NB4 (cell line): ENCODE data around the gene BPTF.
A peak's percentile ranks its signal among the peaks of the same experiment; 100 is the strongest.
"Not testable (repeated sequence)": the region's sequence is repeated elsewhere in the genome, so short reads cannot be mapped to it uniquely, and the experiment has no call there.

Experiments
- DNase-seq: peaks from one replicate; pipeline ENCODE4 v3.0.0; 2010; ENCODE audit warnings: low read depth
- H3K4me3 ChIP-seq: one replicate; pipeline ENCODE4 v1.5.1; 2011; ENCODE audit warnings: mild to moderate bottlenecking, low read depth, low read length, moderate library complexity
- MYC ChIP-seq: IDR thresholded peaks from 2 replicates; pipeline ENCODE4 v1.6.1; 2011; ENCODE audit warnings: low read depth, low read length
- POLR2A ChIP-seq: IDR thresholded peaks from 2 replicates; pipeline ENCODE4 v1.6.1; 2011; ENCODE audit warnings: mild to moderate bottlenecking; ENCODE audit not compliant: insufficient read length; ENCODE audit errors: extremely low read depth
- TF ChIP-seq, protein P1 (sequence below): IDR thresholded peaks from 2 replicates; pipeline ENCODE4 v1.6.1; 2011; ENCODE audit warnings: low read depth, low read length
- TF ChIP-seq, protein P2 (sequence below): IDR thresholded peaks from one replicate; pipeline ENCODE4 v1.5.1; 2012; ENCODE audit warnings: low read depth, low read length

BPTF gene

DNA sequence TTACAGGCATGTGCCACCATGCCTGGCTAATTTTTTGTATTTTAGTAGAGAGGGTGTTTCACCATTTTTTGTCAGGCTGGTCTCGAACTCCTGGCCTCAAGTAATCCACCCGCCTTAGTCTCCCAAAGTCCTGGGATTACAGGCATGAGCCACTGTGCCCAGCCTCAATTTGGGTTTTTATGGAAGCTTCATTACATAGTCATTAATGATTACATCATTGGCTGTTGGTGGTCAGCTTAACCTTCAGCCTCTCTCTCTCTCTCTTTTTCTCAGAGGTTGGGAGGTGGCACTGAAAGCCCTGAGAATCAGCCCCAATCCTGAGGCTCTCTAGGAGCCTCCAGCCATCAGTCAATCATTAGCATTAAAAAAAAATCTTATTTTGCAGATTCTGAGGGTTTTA lies 125.6 kb downstream of the BPTF start:
- DNase-seq, result no peak
- TF ChIP-seq POLR2A (no peak), MYC (no peak)
- TF ChIP-seq, protein P1, sequence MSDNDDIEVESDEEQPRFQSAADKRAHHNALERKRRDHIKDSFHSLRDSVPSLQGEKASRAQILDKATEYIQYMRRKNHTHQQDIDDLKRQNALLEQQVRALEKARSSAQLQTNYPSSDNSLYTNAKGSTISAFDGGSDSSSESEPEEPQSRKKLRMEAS, result no peak
- TF ChIP-seq, protein P2, sequence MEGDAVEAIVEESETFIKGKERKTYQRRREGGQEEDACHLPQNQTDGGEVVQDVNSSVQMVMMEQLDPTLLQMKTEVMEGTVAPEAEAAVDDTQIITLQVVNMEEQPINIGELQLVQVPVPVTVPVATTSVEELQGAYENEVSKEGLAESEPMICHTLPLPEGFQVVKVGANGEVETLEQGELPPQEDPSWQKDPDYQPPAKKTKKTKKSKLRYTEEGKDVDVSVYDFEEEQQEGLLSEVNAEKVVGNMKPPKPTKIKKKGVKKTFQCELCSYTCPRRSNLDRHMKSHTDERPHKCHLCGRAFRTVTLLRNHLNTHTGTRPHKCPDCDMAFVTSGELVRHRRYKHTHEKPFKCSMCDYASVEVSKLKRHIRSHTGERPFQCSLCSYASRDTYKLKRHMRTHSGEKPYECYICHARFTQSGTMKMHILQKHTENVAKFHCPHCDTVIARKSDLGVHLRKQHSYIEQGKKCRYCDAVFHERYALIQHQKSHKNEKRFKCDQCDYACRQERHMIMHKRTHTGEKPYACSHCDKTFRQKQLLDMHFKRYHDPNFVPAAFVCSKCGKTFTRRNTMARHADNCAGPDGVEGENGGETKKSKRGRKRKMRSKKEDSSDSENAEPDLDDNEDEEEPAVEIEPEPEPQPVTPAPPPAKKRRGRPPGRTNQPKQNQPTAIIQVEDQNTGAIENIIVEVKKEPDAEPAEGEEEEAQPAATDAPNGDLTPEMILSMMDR, result no peak
- no peak overlapping the region for H3K4me3 ChIP-seq

DNA sequence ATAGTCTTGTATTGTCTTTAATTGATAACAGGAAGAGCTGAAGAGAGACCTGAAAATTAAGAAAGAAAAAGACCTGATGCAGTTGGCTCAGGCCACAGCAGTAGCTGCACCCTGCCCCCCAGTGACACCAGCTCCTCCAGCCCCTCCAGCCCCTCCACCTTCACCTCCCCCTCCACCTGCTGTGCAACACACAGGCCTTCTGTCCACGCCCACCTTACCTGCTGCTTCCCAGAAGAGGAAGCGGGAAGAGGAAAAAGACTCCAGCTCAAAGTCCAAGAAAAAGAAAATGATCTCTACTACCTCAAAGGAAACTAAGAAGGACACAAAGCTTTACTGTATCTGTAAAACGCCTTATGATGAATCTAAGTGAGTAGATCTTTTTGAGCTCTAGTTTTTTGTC lies 134.2 kb downstream of the BPTF start:
- no peak overlapping the region for H3K4me3 ChIP-seq
- TF ChIP-seq POLR2A (no peak), MYC (no peak)
- TF ChIP-seq, protein P1, result no peak
- TF ChIP-seq, protein P2, result no peak
- DNase-seq, result no peak

DNA sequence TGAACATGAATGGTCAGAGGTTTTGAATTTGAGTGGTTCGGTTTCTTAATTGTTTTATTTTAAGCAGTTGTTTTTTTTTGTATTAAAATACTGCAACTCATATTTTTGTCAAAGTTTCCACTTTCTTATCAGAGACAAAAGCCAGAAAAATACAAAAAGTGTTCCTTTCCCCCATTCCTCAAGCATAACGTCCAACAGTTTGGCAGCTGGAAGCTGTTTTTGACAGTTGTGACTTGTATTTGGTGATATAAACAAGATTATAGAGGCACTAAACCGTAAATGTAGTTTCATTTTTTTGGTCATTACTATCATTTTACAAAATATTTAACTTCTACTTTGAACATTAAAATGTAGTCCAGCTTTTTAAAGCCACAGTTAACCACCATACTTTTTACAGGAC lies 135.0 kb downstream of the BPTF start:
- not testable (repeated sequence) for H3K4me3 ChIP-seq, DNase-seq

DNA sequence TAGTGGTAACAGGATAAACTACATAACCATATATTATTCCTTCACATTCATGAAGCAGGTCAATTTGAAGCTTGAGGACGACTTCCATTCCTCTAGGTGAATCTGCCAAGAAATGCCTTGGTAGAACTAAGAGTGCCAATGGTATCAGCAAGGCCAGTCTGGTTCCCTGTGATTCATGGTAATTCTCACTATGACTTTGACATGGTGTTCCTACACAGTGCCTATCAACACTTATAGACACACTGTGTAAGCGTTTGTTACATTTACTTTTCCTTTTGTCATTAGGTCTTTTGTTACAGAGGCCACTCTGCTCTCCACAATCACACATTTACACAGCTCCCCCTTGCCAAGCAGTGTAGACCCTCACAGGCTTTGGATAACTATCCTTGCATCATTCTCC lies 136.9 kb downstream of the BPTF start:
- DNase-seq, H3K4me3 ChIP-seq: not testable (repeated sequence)

DNA sequence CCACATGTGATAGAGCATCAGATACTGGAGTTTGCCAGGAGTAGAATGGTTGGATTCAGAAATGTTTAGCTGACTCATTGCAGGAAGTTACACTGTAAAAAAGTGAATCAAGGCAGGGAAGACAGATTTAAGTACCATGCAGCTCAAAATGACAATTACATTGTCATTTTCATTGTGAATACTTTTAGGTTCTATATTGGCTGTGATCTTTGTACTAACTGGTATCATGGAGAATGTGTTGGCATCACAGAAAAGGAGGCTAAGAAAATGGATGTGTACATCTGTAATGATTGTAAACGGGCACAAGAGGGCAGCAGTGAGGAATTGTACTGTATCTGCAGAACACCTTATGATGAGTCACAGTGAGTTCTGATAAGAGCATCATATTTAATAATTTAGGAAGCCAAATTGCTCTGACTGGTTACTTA lies 137.9 kb downstream of the BPTF start:
- not testable (repeated sequence) for H3K4me3 ChIP-seq
- DNase-seq, result peak; percentile 65
- TF ChIP-seq, protein P2, result peak; percentile 39

DNA sequence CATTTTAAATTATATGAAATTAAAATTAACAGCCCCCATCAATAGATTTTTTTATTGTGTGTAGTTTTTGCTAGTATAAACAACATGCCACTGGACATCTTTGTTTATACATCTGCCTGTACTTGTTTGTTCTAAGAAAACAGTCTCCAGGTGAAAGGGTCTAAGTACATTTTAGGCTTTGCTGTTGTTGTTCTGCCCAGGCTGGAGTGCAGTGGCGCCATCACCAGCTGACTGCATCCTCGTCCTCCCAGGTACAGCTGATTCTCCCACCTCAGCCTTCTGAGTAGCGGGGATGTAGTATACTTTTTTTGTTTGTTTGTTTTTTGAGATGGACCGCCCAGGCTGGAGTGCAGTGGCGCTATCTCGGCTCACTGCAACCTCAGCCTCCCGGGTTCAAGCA lies 145.5 kb downstream of the BPTF start:
- TF ChIP-seq, protein P2, result no peak
- no peak for TF ChIP-seq MYC
- TF ChIP-seq, protein P1, result no peak
- TF ChIP-seq POLR2A, result no peak
- no peak for DNase-seq
- H3K4me3 ChIP-seq, result no peak overlapping the region

DNA sequence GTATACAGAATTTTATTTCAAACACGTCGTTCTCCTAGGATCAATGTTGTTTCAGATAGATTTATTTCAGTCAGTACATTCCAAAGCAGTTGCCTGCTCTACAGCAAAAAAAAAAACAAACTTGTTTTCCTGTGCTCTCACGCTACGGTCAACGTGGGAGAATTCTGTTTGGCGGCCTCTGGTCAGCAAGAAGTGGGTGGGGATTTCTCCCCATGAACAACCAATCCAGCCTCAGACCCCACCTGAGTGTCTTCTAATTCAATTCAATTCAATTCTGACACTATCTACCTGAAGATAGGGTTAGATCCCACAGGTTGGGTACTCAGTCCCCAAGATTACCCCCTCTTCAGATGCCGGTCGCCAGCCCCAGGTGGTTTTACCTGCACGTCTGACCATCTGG lies 148.9 kb downstream of the BPTF start:
- TF ChIP-seq, protein P1, result no peak
- TF ChIP-seq, protein P2, result no peak
- no peak for TF ChIP-seq MYC
- TF ChIP-seq POLR2A, result no peak
- DNase-seq, result no peak

More for the DNA sequence above, 148.9 kb downstream of the BPTF start:
- no peak overlapping the region for H3K4me3 ChIP-seq
